Esophagus (tissue), 2 donors: ENCODE results near the gene MAN2C1. TPM values are rescaled to one million over a fixed set of nuclear protein-coding genes. Genes with fewer than 3 reads are reported as not detected.
"Not testable (repeated sequence)": the region's sequence is repeated elsewhere in the genome, so short reads cannot be mapped to it uniquely, and the experiment has no call there.

Experiments used
- H3K27ac ChIP-seq, 2 donors: one replicate each; pipeline ENCODE4 v1.5.1; 2013; ENCODE audit warnings: low read depth in 2 of 2, mild to moderate bottlenecking in 2 of 2, inconsistent platforms in 1 of 2, low read length in 1 of 2, moderate library complexity in 1 of 2
- H3K27me3 ChIP-seq, 2 donors: one replicate each; pipeline ENCODE4 v1.6.1; 2013; ENCODE audit warnings: low read length in 2 of 2, control low read depth in 1 of 2, mild to moderate bottlenecking in 1 of 2; ENCODE audit not compliant: insufficient read depth in 2 of 2, control insufficient read depth in 1 of 2
- H3K36me3 ChIP-seq, 2 donors: one replicate each; pipeline ENCODE4 v1.6.1; 2013; ENCODE audit warnings: low read length in 1 of 2; ENCODE audit not compliant: control insufficient read depth in 2 of 2, insufficient read depth in 2 of 2
- H3K4me1 ChIP-seq, 2 donors: one replicate each; pipeline ENCODE4 v1.6.1; 2013; ENCODE audit warnings: low read length in 1 of 2; ENCODE audit not compliant: control insufficient read depth in 2 of 2, insufficient read depth in 2 of 2
- H3K4me3 ChIP-seq, 2 donors: one replicate each; pipeline ENCODE4 v1.5.1; 2013; ENCODE audit warnings: low read length in 2 of 2, mild to moderate bottlenecking in 2 of 2, low read depth in 1 of 2, moderate library complexity in 1 of 2
- H3K9me3 ChIP-seq, 2 donors: one replicate each; pipeline ENCODE4 v1.6.1; 2013; ENCODE audit warnings: mild to moderate bottlenecking in 2 of 2, low read depth in 1 of 2, low read length in 1 of 2, moderate library complexity in 1 of 2; ENCODE audit not compliant: control insufficient read depth in 2 of 2, insufficient read depth in 1 of 2
- WGBS, 2 donors: extraction: QIAGEN DNeasy Blood & Tissue Kit; methylation state at CpG; one replicate each; pipeline ENCODE4 v1.1.7; 2013; 5-methylcytosine and 5-hydroxymethylcytosine counted together
- polyA plus RNA-seq, 2 donors: library from polyadenylated mRNA; stranded (reverse); fragments of 200-250 nt; gene quantifications; one replicate each; pipeline ENCODE4 v1.2.3, GENCODE V29; 2013
- donor health status: healthy with polysubstance abuse.
- donor health status: Bipolar disorder and iron deficiency.

Gene MAN2C1
- polyA plus RNA-seq, result 100 to 1,000 TPM; 107 to 185 TPM

GRCh38 chr15:75367913-75368688 lies at the start of gene MAN2C1:
TSS of gene MAN2C1 (minus strand) at chr15:75368607. CDS start at chr15:75368583, 24 bp downstream.
- peaks cover 11 to 27% of the 10 kb centered on the region in 2 donors for H3K36me3 ChIP-seq
- peak within 1 kb of the TSS; percentile 97 to 99 for H3K27ac ChIP-seq
- WGBS, 2 donors, result 0 to 1% methylated on average over 53 to 67 of the region's 67 CpGs

GRCh38 chr15:75416584-75416983 lies 48.2 kb upstream of the MAN2C1 start:
- 84 to 85% methylated on average over 1 of the region's 1 CpG for WGBS, 2 donors
- Histone ChIP-seq H3K27me3 (no peaks in the 10 kb centered on the region), H3K36me3 (peaks cover 5 to 6% of the 10 kb centered on the region in 2 donors), H3K27ac (peak overlapping the region in 1 of 2 donors; percentile 57), H3K9me3 (no peaks in the 10 kb centered on the region), H3K4me3 (no peak overlapping the region), H3K4me1 (no peaks in the 10 kb centered on the region)

More at GRCh38 chr15:75367913-75368688, at the start of gene MAN2C1:
- H3K4me1 ChIP-seq, result peaks cover 2 to 8% of the 10 kb centered on the region in 2 donors
- no peaks in the 10 kb centered on the region for H3K27me3 ChIP-seq
- no peaks in the 10 kb centered on the region for H3K9me3 ChIP-seq
- H3K4me3 ChIP-seq, result peak within 1 kb of the TSS; percentile 81 to 83

- Histone ChIP-seq H3K27me3 (no peaks in the 10 kb centered on the region), H3K9me3 (no peaks in the 10 kb centered on the region), H3K36me3 (peaks cover 18 to 19% of the 10 kb centered on the region in 2 donors), H3K4me3 (no peak overlapping the region), H3K27ac (no peak overlapping the region), H3K4me1 (no peaks in the 10 kb centered on the region)
- 85 to 86% methylated on average over 6 of the region's 6 CpGs for WGBS, 2 donors
These were observed 41.8 kb upstream of the MAN2C1 start for GRCh38 chr15:75410196-75410595.

- 77% methylated on average over 1 of the region's 1 CpG for WGBS, 2 donors
- Histone ChIP-seq H3K9me3 (no peaks in the 10 kb centered on the region), H3K4me1 (no peaks in the 10 kb centered on the region), H3K4me3 (no peak overlapping the region), H3K27ac (no peak overlapping the region), H3K36me3 (peaks cover 15 to 16% of the 10 kb centered on the region in 2 donors), H3K27me3 (no peaks in the 10 kb centered on the region)
These were observed 38.7 kb upstream of the MAN2C1 start for GRCh38 chr15:75407083-75407482.

DNA sequence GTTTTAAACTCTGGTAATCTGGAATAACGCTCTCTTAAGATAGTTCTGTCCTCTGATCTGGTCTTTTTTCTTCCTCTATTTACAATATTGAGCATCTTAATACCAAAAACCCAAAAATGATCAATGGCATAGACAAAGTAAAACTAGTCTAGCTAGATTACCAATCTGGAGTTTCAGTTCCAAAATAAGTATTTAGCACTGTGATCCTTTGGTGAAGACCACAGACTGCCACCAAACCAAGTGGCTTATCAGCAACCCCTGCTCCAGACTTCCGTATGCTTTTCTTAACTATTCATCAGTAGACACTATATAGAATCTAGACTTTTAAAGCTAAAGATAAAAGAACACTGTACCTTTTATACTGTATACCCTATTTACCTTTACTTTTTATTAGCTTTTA lies 35.5 kb upstream of the MAN2C1 start:
- Histone ChIP-seq H3K27me3 (no peaks in the 10 kb centered on the region), H3K9me3 (no peaks in the 10 kb centered on the region), H3K4me1 (no peaks in the 10 kb centered on the region), H3K36me3 (peaks cover 6 to 9% of the 10 kb centered on the region in 2 donors), H3K4me3 (no peak overlapping the region), H3K27ac (no peak overlapping the region)
- WGBS, 2 donors, result 92% methylated on average over 2 of the region's 2 CpGs

GRCh38 chr15:75397494-75397893 lies 29.1 kb upstream of the MAN2C1 start:
- no peak overlapping the region for H3K27ac ChIP-seq
- H3K4me3 ChIP-seq, result no peak overlapping the region
- no peaks in the 10 kb centered on the region for H3K4me1 ChIP-seq
- no peaks in the 10 kb centered on the region for H3K9me3 ChIP-seq
- peaks cover 12 to 16% of the 10 kb centered on the region in 2 donors for H3K36me3 ChIP-seq
- WGBS, 2 donors, result 86 to 91% methylated on average over 2 of the region's 2 CpGs
- H3K27me3 ChIP-seq, result no peaks in the 10 kb centered on the region

DNA sequence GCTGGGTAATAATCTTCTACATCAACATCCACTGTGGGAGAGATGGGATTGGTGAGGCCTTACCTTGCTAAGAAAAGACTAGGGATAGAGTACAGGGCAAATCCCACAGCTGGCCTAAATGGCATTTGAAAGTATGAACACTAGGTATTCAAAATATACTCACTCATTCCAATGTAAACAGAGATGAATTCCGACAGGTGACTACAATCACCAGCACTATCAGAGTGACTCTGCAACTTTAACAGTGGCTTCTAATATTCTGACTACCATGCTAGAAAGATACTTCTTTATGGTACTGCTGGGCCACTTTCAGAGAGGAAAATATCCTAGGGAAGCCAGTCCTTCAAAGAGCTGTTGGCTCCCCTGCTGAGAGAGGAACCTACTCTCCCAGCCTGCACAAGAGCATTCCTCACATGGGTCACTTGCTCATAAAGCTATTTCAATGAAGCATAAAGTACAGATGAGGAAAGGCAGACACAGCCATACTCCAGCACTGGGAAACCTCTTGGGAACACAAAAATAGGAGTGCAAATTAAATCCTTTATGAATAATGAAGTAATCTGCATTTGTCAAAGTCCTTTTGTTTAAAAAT lies 21.5 kb upstream of the MAN2C1 start:
- Histone ChIP-seq H3K4me3 (no peak overlapping the region), H3K27me3 (no peaks in the 10 kb centered on the region), H3K4me1 (no peaks in the 10 kb centered on the region), H3K9me3 (no peaks in the 10 kb centered on the region), H3K27ac (no peak overlapping the region), H3K36me3 (peaks cover 20 to 36% of the 10 kb centered on the region in 2 donors)
- 59 to 67% methylated on average over 1 of the region's 1 CpG for WGBS, 2 donors

DNA sequence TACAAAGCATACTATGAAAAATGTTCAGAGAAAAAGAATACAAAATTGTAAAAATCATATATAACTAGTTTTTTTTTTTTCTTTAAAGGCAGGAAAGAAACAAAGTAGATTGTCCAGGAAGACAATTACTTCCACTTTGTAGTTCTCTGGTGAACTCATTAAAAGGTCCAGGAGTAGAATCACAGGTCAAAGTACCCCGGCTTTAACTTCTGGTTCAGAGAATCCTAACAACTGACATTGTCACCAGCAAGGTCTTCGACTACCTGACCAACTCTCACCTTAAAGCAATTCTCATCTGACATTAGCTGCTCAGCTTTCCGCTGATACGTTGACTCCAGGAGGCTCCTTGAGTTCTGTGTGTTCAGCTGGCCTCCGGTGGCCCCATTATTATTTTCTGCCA lies 15.6 kb upstream of the MAN2C1 start:
- H3K36me3 ChIP-seq, result peaks cover 7 to 28% of the 10 kb centered on the region in 2 donors
- not testable (repeated sequence) for H3K9me3 ChIP-seq, H3K27me3 ChIP-seq, H3K27ac ChIP-seq, H3K4me1 ChIP-seq, H3K4me3 ChIP-seq
- WGBS, 2 donors, result 76 to 82% methylated on average over 5 of the region's 5 CpGs

DNA sequence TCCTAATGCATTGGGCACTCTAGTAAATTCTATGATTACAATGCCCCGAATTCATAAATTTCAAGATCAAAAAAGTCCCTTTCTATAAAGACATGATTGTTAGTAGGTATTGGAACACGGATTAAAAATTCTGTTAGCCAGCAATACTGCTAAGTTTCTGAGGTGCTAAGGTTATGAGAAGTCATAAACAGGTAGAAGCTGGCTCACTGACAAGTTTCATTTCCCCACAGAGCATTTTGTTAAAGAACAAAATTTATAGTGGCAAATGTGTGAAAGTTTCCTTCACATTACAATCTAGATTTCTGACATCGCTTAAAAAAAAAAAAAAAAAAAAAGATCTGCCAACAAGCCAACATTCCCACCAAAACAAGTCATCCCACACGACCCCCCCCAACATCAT lies 12.4 kb upstream of the MAN2C1 start:
- 84% methylated on average over 4 of the region's 4 CpGs for WGBS, 2 donors
- no peak overlapping the region for H3K4me3 ChIP-seq
- peaks cover 7 to 14% of the 10 kb centered on the region in 2 donors for H3K36me3 ChIP-seq
- H3K4me1 ChIP-seq, result no peaks in the 10 kb centered on the region
- H3K27ac ChIP-seq, result no peak overlapping the region
- H3K27me3 ChIP-seq, result no peaks in the 10 kb centered on the region
- H3K9me3 ChIP-seq, result no peaks in the 10 kb centered on the region
